C4-2B (cell line): Measurements from ENCODE around the gene WDR59.

Source experiments
- ZFX ChIP-seq: fragments of 450-650 bp; IDR thresholded peaks from 2 replicates; pipeline ENCODE4 v1.6.1; 2017
- TF ChIP-seq, protein P1 (sequence below): fragments of 450-650 bp; conservative IDR thresholded peaks from 2 replicates; pipeline ENCODE4 v1.5.1; 2017; ENCODE audit warnings: mild to moderate bottlenecking

GRCh38 chr16:74865922-74866598, 118.9 kb downstream of the WDR59 start:
- TF ChIP-seq, protein P1, sequence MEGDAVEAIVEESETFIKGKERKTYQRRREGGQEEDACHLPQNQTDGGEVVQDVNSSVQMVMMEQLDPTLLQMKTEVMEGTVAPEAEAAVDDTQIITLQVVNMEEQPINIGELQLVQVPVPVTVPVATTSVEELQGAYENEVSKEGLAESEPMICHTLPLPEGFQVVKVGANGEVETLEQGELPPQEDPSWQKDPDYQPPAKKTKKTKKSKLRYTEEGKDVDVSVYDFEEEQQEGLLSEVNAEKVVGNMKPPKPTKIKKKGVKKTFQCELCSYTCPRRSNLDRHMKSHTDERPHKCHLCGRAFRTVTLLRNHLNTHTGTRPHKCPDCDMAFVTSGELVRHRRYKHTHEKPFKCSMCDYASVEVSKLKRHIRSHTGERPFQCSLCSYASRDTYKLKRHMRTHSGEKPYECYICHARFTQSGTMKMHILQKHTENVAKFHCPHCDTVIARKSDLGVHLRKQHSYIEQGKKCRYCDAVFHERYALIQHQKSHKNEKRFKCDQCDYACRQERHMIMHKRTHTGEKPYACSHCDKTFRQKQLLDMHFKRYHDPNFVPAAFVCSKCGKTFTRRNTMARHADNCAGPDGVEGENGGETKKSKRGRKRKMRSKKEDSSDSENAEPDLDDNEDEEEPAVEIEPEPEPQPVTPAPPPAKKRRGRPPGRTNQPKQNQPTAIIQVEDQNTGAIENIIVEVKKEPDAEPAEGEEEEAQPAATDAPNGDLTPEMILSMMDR, result no peak
- TF ChIP-seq ZFX, result no peak
